HCT116 (cell line): ENCODE measurements around the gene PPP1R12B. TPM values are rescaled to one million over a fixed set of nuclear protein-coding genes. Genes with fewer than 3 reads are reported as not detected.

Experiments used
- ATAC-seq: fragments of 200-7000 bp; cut with Tn5 transposase; 2 replicates; pipeline ENCODE4 v1.9.1; 2020; ENCODE audit warnings: mild to moderate bottlenecking, moderate library complexity
- BruUV-seq: library from RNA; stranded (reverse); fragments of 400-500 nt; replicated peaks from 2 replicates; lab custom pipeline; 2021; lab: Mats Ljungman, UMichigan
- CTCF ChIA-PET: fragments of 300-600 bp; sonication (Branson Sonifier 250); formaldehyde crosslinking; loops from one replicate; lab custom pipeline; 2021; ENCODE audit warnings: antibody characterized with exemption; lab: Charles Lee
- POLR2A ChIA-PET: fragments of 300-600, 350-600 bp; sonication (Branson Sonifier 250); formaldehyde crosslinking; loops from one replicate; lab custom pipeline; 2021; ENCODE audit warnings: antibody characterized with exemption; lab: Charles Lee
- RAD21 ChIA-PET, 2 experiments: fragments of 300-600 bp; sonication (Branson Sonifier 250); formaldehyde crosslinking; loops; one replicate each; lab custom pipeline; 2023; ENCODE audit warnings: low total read pairs in 2 of 2; ENCODE audit not compliant: uncharacterized antibody in 2 of 2, unreplicated experiment in 2 of 2, low non-redundant PET in 1 of 2; lab: Charles Lee
- DNase-seq: peaks from one replicate; pipeline ENCODE4 v3.0.0-alpha.2; 2010; ENCODE audit warnings: low read depth, low spot score
- H2AFZ ChIP-seq: fragments of 200-600 bp; shearing (Covaris generic), sonication (generic); 2 replicates; pipeline ENCODE4 v1.6.1; 2017; ENCODE audit warnings: low read depth, mixed run types, mixed read lengths, antibody characterized with exemption, low read length; ENCODE audit not compliant: poor library complexity, severe bottlenecking
- H3K27ac ChIP-seq: 2 replicates; pipeline ENCODE4 v1.5.1; 2012; ENCODE audit warnings: low read depth, low read length
- H3K27me3 ChIP-seq: fragments of 200-600 bp; sonication (generic); 2 replicates; pipeline ENCODE4 v1.6.1; 2016; ENCODE audit warnings: mixed run types, low read length, mixed read lengths; ENCODE audit not compliant: insufficient read depth
- H3K36me3 ChIP-seq, 2 experiments: fragments of 200-500 bp in 1 of 2; fragments of 200-600 bp in 1 of 2; sonication (Bioruptor generic) in 1 of 2; sonication (generic) in 1 of 2; 2 replicates each; pipeline versions ENCODE4 v1.5.1 to v1.6.1; 2014 to 2016; ENCODE audit warnings: low read length in 2 of 2, inconsistent platforms in 1 of 2, mixed read lengths in 1 of 2, mixed run types in 1 of 2; ENCODE audit not compliant: insufficient read depth in 2 of 2, control insufficient read depth in 1 of 2
- H3K4me1 ChIP-seq, 2 experiments: fragments of 200-600 bp in 1 of 2; sonication (generic) in 1 of 2; 2 replicates each; pipeline versions ENCODE4 v1.5.1 to v1.6.1; 2012 to 2017; ENCODE audit warnings: low read length in 2 of 2, inconsistent platforms in 1 of 2, mild to moderate bottlenecking in 1 of 2, mixed read lengths in 1 of 2, mixed run types in 1 of 2, moderate library complexity in 1 of 2; ENCODE audit not compliant: insufficient read depth in 2 of 2, control insufficient read depth in 1 of 2
- H3K4me2 ChIP-seq: fragments of 200-600 bp; sonication (generic); 2 replicates; pipeline ENCODE4 v1.6.1; 2017; ENCODE audit warnings: mixed run types, low read length, mixed read lengths
- H3K4me3 ChIP-seq, 2 experiments: fragments of 200-600 bp in 1 of 2; sonication (generic) in 1 of 2; replicated peaks in 1 of 2; 2 replicates each; pipeline ENCODE4 v1.5.1; 2011 to 2016; ENCODE audit warnings: low read length in 2 of 2, control low read depth in 1 of 2, low read depth in 1 of 2, mild to moderate bottlenecking in 1 of 2, mixed read lengths in 1 of 2, mixed run types in 1 of 2
- H3K79me2 ChIP-seq: fragments of 200-600 bp; sonication (generic); 2 replicates; pipeline ENCODE4 v1.6.1; 2017; ENCODE audit warnings: mild to moderate bottlenecking, mixed run types, low read length, moderate library complexity, mixed read lengths; ENCODE audit not compliant: insufficient read depth
- H3K9ac ChIP-seq: fragments of 200-600 bp; sonication (generic); 2 replicates; pipeline ENCODE4 v1.6.1; 2016; ENCODE audit warnings: low read length, mixed read lengths
- H3K9me2 ChIP-seq: fragments of 200-600 bp; sonication (generic), shearing (Covaris generic); 2 replicates; pipeline ENCODE4 v1.6.1; 2017; ENCODE audit warnings: mixed run types, mild to moderate bottlenecking, moderate library complexity; ENCODE audit not compliant: insufficient read depth
- H3K9me3 ChIP-seq, 2 experiments: fragments of 200-500 bp in 1 of 2; fragments of 200-600 bp in 1 of 2; sonication (Bioruptor generic) in 1 of 2; sonication (generic) in 1 of 2; 2 replicates each; pipeline ENCODE4 v1.6.1; 2014 to 2017; ENCODE audit warnings: low read length in 2 of 2, mixed read lengths in 2 of 2, inconsistent platforms in 1 of 2, low read depth in 1 of 2, mild to moderate bottlenecking in 1 of 2, mixed run types in 1 of 2, moderate library complexity in 1 of 2; ENCODE audit not compliant: control insufficient read depth in 1 of 2, insufficient read depth in 1 of 2
- H4K20me1 ChIP-seq: fragments of 200-600 bp; sonication (generic), shearing (Covaris generic); 2 replicates; pipeline ENCODE4 v1.6.1; 2017; ENCODE audit warnings: mixed run types, mild to moderate bottlenecking, moderate library complexity; ENCODE audit not compliant: insufficient read depth
- CBX3 ChIP-seq: IDR thresholded peaks from 2 replicates; pipeline ENCODE4 v1.6.1; 2012; ENCODE audit warnings: low read depth
- ELF1 ChIP-seq: IDR thresholded peaks from 2 replicates; pipeline ENCODE4 v1.6.1; 2012; ENCODE audit warnings: low read depth, borderline replicate concordance
- EZH2phosphoT487 ChIP-seq: fragments of 200-600 bp; IDR thresholded peaks from 2 replicates; pipeline ENCODE4 v1.6.1; 2018; ENCODE audit warnings: antibody characterized with exemption, borderline replicate concordance
- POLR2A ChIP-seq: IDR thresholded peaks from 2 replicates; pipeline ENCODE4 v1.7.0; 2011; ENCODE audit warnings: borderline replicate concordance; ENCODE audit not compliant: insufficient read depth, insufficient read length; ENCODE audit errors: extremely low read depth
- TCF7L2 ChIP-seq: IDR thresholded peaks from 2 replicates; pipeline ENCODE4 v1.7.0; 2011; ENCODE audit warnings: borderline replicate concordance, inconsistent platforms; ENCODE audit not compliant: insufficient read depth, insufficient read length; ENCODE audit errors: extremely low read depth
- YY1 ChIP-seq: IDR thresholded peaks from 2 replicates; pipeline ENCODE4 v1.6.1; 2011; ENCODE audit warnings: low read length, low read depth, moderate library complexity, mild to moderate bottlenecking; ENCODE audit not compliant: insufficient replicate concordance; ENCODE audit errors: extremely low read depth
- intact Hi-C: fragments of 100-400 bp; cut with micrococcal nuclease; formaldehyde crosslinking; loops from 2 replicates; pipeline ENCODE4 v1.10.0; 2022
- total RNA-seq: library from RNA; stranded (reverse); gene quantifications from one replicate; pipeline ENCODE4 v1.2.1, GENCODE V29; 2021; ENCODE audit not compliant: unreplicated experiment
- TF ChIP-seq, protein P1 (sequence below): IDR thresholded peaks from 2 replicates; pipeline ENCODE4 v1.6.1; 2011; ENCODE audit warnings: mild to moderate bottlenecking, low read length, moderate library complexity; ENCODE audit not compliant: insufficient replicate concordance; ENCODE audit errors: extremely low read depth
- TF ChIP-seq, protein P2 (sequence below): IDR thresholded peaks from 2 replicates; pipeline ENCODE4 v1.6.1; 2012; ENCODE audit warnings: low read depth

The PPP1R12B gene
- total RNA-seq, 1 experiment from 2014 or later = 14.3 TPM

DNA sequence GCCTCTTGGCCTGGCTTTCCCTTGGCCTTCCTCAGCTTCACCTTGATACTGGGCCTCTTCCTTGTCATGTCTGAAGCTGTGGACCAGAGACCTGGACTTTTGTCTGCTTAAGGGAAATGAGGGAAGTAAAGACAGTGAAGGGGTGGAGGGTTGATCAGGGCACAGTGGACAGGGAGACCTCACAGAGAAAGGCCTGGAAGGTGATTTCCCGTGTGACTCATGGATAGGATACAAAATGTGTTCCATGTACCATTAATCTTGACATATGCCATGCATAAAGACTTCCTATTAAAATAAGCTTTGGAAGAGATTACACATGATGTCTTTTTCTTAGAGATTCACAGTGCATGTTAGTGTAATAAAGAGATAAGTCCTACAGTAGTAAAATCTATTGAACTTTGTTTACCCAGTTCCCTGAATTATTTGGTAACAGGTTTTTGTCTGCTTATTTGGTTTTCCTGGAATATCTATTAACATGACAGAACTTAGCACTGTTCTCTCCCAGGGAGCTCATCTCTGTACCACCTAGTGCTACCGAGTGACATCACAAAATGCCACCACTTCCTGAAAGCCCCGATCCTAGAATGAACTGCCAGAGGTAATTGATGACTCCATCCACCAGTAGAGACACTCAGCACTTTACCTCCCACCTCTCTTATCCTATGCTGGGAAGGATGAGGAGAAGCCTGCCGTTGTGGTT is 29.0 kb upstream of the PPP1R12B start:
- Histone ChIP-seq H3K4me2 (no peak overlapping the region), H3K79me2 (no peaks in the 10 kb centered on the region), H3K4me3 (no peak overlapping the region), H3K9me3 (no peaks in the 10 kb centered on the region), H3K9ac (no peak overlapping the region), H3K36me3 (no peaks in the 10 kb centered on the region), H3K9me2 (no peaks in the 10 kb centered on the region), H3K4me1 (no peaks in the 10 kb centered on the region), H3K27ac (no peak overlapping the region), H2AFZ (no peak overlapping the region), H4K20me1 (no peaks in the 10 kb centered on the region), H3K27me3 (peaks cover 2% of the 10 kb centered on the region; the same call in 1 of the 2 replicates)
- no peak for DNase-seq
- no peak for ATAC-seq
- POLR2A ChIA-PET = no interaction called here
- CTCF ChIA-PET = interaction anchor here (1.2 kb wide), 1 partner anchor 131 kb away, joined by 3 read pairs; no protein-coding TSS in a partner anchor
- RAD21 ChIA-PET = no interaction called here
- intact Hi-C loops = no loop called here
- TF ChIP-seq EZH2phosphoT487 = no peak
- TF ChIP-seq CBX3 = no peak
- TF ChIP-seq TCF7L2 = no peak
- TF ChIP-seq ELF1 = no peak
- no peak for TF ChIP-seq YY1
- TF ChIP-seq, protein P1, sequence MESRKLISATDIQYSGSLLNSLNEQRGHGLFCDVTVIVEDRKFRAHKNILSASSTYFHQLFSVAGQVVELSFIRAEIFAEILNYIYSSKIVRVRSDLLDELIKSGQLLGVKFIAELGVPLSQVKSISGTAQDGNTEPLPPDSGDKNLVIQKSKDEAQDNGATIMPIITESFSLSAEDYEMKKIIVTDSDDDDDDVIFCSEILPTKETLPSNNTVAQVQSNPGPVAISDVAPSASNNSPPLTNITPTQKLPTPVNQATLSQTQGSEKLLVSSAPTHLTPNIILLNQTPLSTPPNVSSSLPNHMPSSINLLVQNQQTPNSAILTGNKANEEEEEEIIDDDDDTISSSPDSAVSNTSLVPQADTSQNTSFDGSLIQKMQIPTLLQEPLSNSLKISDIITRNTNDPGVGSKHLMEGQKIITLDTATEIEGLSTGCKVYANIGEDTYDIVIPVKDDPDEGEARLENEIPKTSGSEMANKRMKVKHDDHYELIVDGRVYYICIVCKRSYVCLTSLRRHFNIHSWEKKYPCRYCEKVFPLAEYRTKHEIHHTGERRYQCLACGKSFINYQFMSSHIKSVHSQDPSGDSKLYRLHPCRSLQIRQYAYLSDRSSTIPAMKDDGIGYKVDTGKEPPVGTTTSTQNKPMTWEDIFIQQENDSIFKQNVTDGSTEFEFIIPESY = no peak
- TF ChIP-seq POLR2A = no peak
- TF ChIP-seq, protein P2, sequence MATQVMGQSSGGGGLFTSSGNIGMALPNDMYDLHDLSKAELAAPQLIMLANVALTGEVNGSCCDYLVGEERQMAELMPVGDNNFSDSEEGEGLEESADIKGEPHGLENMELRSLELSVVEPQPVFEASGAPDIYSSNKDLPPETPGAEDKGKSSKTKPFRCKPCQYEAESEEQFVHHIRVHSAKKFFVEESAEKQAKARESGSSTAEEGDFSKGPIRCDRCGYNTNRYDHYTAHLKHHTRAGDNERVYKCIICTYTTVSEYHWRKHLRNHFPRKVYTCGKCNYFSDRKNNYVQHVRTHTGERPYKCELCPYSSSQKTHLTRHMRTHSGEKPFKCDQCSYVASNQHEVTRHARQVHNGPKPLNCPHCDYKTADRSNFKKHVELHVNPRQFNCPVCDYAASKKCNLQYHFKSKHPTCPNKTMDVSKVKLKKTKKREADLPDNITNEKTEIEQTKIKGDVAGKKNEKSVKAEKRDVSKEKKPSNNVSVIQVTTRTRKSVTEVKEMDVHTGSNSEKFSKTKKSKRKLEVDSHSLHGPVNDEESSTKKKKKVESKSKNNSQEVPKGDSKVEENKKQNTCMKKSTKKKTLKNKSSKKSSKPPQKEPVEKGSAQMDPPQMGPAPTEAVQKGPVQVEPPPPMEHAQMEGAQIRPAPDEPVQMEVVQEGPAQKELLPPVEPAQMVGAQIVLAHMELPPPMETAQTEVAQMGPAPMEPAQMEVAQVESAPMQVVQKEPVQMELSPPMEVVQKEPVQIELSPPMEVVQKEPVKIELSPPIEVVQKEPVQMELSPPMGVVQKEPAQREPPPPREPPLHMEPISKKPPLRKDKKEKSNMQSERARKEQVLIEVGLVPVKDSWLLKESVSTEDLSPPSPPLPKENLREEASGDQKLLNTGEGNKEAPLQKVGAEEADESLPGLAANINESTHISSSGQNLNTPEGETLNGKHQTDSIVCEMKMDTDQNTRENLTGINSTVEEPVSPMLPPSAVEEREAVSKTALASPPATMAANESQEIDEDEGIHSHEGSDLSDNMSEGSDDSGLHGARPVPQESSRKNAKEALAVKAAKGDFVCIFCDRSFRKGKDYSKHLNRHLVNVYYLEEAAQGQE = no peak
- BruUV-seq = no TSS peak
